Activated CD4-positive, alpha-beta T cell treated with anti-CD3 and anti-CD28 coated beads for 24 hours (primary cell): ENCODE data around the gene KRT33A.

Experiments used
- DNase-seq, 2 donors: peaks; one replicate each; pipeline ENCODE4 v3.0.0-alpha.2; 2020; ENCODE audit warnings: low read depth in 2 of 2

The KRT33A gene

GRCh38 chr17:41329279-41329948 lies 21.2 kb downstream of the KRT33A start:
- no peak for DNase-seq

GRCh38 chr17:41328207-41328606 lies 22.4 kb downstream of the KRT33A start:
- no peak for DNase-seq

GRCh38 chr17:41327411-41328120 lies 23.1 kb downstream of the KRT33A start:
- no peak for DNase-seq

- no peak for DNase-seq
These were observed 24.2 kb downstream of the KRT33A start for GRCh38 chr17:41326173-41327145.

- DNase-seq = no peak
These were observed 25.0 kb downstream of the KRT33A start for GRCh38 chr17:41325611-41326010.

GRCh38 chr17:41325126-41325525 lies 25.5 kb downstream of the KRT33A start:
- no peak for DNase-seq

GRCh38 chr17:41324180-41325075 lies 26.2 kb downstream of the KRT33A start:
- DNase-seq = no peak

- no peak for DNase-seq
These were observed 27.4 kb downstream of the KRT33A start for GRCh38 chr17:41322903-41323895.

GRCh38 chr17:41322094-41322902 lies 28.3 kb downstream of the KRT33A start:
- DNase-seq = no peak

- no peak for DNase-seq
These were observed 32.4 kb downstream of the KRT33A start for GRCh38 chr17:41318231-41318630.

GRCh38 chr17:41315814-41316445 lies 34.7 kb downstream of the KRT33A start:
- no peak for DNase-seq

- no peak for DNase-seq
These were observed 35.3 kb downstream of the KRT33A start, which contains the start of gene KRTAP17-1 for GRCh38 chr17:41315204-41315794. TSS of gene KRTAP17-1 (minus strand) at chr17:41315710. CDS start at chr17:41315650, 60 bp downstream.

- no peak for DNase-seq
These were observed 39.5 kb downstream of the KRT33A start for GRCh38 chr17:41311111-41311510.

GRCh38 chr17:41308918-41309359 lies 41.7 kb downstream of the KRT33A start, which contains the start of gene KRTAP16-1:
TSS of gene KRTAP16-1 (minus strand) at chr17:41309309. CDS start at chr17:41309253, 56 bp downstream.
- DNase-seq = no peak

GRCh38 chr17:41308251-41308917 lies 42.2 kb downstream of the KRT33A start:
- DNase-seq = peak in 1 of 2 donors; percentile 19

- no peak for DNase-seq
These were observed 43.0 kb downstream of the KRT33A start for GRCh38 chr17:41307647-41308046.

- DNase-seq = no peak
These were observed 46.5 kb downstream of the KRT33A start for GRCh38 chr17:41304091-41304490.
